ENCODE results near the gene SDK1. TPM values are rescaled to one million over a fixed set of nuclear protein-coding genes. Genes with fewer than 3 reads are reported as not detected.

SDK1 gene
- total and polyA plus RNA-seq, 11 donors: 2.2 to 5.8 (median 3.4) TPM

DNA sequence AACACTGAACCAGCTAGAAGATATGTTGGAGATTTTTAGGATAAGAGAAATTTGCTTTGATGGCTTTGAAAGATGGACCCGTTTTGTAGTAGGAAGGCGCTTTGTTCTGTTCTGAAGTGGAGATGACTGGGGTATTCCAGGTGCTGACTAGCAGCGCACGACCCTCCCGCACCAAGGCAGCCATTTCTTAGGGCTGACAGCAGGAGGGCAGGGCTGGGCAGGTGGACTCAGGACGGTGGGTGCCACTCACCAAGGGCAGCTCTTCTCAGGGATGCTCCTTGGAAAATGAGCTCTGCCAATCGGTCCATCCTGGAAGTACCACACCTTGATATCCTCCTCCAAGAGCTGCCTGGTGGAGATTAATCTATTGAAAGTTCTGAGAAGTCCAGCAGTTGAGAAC is 917.4 kb downstream of the SDK1 start:
- no peaks in the 10 kb centered on the region for H3K36me3 ChIP-seq
- no peaks in the 10 kb centered on the region for H3K27me3 ChIP-seq
- DNase-seq (no peak), ATAC-seq (no peak)
- WGBS, 4 donors: 78 to 95% (median 93%) methylated on average over 7 of the region's 7 CpGs
- TF ChIP-seq, protein P1, sequence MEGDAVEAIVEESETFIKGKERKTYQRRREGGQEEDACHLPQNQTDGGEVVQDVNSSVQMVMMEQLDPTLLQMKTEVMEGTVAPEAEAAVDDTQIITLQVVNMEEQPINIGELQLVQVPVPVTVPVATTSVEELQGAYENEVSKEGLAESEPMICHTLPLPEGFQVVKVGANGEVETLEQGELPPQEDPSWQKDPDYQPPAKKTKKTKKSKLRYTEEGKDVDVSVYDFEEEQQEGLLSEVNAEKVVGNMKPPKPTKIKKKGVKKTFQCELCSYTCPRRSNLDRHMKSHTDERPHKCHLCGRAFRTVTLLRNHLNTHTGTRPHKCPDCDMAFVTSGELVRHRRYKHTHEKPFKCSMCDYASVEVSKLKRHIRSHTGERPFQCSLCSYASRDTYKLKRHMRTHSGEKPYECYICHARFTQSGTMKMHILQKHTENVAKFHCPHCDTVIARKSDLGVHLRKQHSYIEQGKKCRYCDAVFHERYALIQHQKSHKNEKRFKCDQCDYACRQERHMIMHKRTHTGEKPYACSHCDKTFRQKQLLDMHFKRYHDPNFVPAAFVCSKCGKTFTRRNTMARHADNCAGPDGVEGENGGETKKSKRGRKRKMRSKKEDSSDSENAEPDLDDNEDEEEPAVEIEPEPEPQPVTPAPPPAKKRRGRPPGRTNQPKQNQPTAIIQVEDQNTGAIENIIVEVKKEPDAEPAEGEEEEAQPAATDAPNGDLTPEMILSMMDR (IDR thresholded peaks at IDR 0.05): no peak
- no peak for TF ChIP-seq POLR2A (IDR thresholded peaks at IDR 0.05)
- H3K4me1 ChIP-seq: no peaks in the 10 kb centered on the region
- no peaks in the 10 kb centered on the region for H3K9me3 ChIP-seq
- no peak overlapping the region for H3K4me3 ChIP-seq
- intact Hi-C loops (cut with DNase I): no loop called here
- H3K27ac ChIP-seq: no peak overlapping the region

DNA sequence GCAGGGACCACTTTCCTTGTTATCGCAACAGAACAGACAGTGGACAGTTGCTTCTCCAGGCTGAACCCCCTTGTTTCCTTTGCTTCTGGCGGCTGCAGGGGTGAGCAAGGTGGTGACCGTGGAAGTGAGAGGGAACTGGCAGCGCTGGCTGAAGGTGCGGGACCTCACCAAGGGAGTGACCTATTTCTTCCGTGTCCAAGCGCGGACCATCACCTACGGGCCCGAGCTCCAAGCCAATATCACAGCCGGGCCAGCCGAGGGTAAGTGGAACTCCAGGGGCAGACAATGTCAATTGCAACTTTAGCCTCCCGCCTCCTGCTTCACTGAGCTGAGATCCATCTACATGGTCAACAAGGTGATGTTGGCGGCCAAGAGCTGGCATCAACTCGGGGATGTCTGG is 919.0 kb downstream of the SDK1 start:
- Histone ChIP-seq H3K27me3 (no peaks in the 10 kb centered on the region), H3K36me3 (no peaks in the 10 kb centered on the region), H3K4me3 (no peak overlapping the region), H3K27ac (no peak overlapping the region), H3K4me1 (no peaks in the 10 kb centered on the region), H3K9me3 (no peaks in the 10 kb centered on the region)
- ATAC-seq: no peak
- peak in 1 of 5 donors; percentile 11 for DNase-seq
- TF ChIP-seq, protein P1 (IDR thresholded peaks at IDR 0.05): no peak
- 90 to 96% (median 92%) methylated on average over 13 to 15 of the region's 15 CpGs for WGBS, 4 donors
- intact Hi-C loops (cut with DNase I): no loop called here

DNA sequence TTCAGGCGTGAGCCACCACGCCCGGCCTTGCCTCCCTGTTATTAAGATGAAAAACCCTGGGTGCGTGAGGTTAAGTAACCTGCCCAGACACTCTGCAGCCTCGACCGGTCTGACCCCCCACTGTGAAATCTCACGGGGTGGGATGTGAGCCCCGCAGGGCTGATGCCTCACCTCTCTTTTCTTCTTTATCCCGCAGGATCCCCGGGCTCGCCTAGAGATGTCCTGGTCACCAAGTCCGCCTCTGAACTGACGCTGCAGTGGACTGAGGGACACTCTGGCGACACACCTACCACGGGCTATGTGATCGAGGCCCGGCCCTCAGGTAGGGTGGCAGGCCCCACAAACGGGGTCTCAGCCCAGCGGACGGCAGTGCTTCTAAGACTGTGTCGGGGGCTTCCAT is 920.0 kb downstream of the SDK1 start:
- no peak for TF ChIP-seq POLR2A (IDR thresholded peaks at IDR 0.05)
- TF ChIP-seq, protein P1 (IDR thresholded peaks at IDR 0.05): no peak
- Histone ChIP-seq H3K27me3 (no peaks in the 10 kb centered on the region), H3K4me3 (no peak overlapping the region), H3K9me3 (no peaks in the 10 kb centered on the region), H3K36me3 (no peaks in the 10 kb centered on the region), H3K27ac (no peak overlapping the region), H3K4me1 (no peaks in the 10 kb centered on the region)
- no peak for ATAC-seq
- DNase-seq: peak in 1 of 5 donors; percentile 8
- intact Hi-C loops (cut with DNase I): no loop called here
- WGBS, 4 donors: 87 to 91% (median 90%) methylated on average over 20 to 21 of the region's 21 CpGs

DNA sequence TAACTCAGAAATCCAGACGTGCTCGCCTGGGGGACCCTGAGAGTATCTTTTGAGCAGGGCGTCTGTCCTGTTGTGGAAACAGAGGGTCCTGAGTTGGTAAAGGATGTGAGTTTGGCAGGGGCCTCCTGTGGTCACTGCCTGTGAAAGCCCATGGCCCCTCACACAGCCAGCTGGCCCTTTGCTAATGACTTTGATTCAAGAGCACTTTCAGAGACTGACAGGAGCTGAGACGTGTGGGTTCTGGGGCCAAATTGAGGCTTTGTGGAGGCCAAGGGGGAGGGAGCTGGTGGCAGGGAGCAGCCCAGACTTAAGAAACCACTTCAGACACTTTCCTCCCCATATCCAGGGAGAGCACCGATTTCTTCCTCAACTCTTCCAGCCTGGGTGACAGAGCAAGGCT is 921.6 kb downstream of the SDK1 start:
- 83 to 86% (median 84%) methylated on average over 5 of the region's 5 CpGs for WGBS, 4 donors
- Histone ChIP-seq H3K9me3 (no peaks in the 10 kb centered on the region), H3K27ac (no peak overlapping the region), H3K4me1 (no peaks in the 10 kb centered on the region), H3K27me3 (no peaks in the 10 kb centered on the region), H3K4me3 (no peak overlapping the region), H3K36me3 (no peaks in the 10 kb centered on the region)
- no peak for ATAC-seq
- DNase-seq: peak in 1 of 5 donors; percentile 5
- intact Hi-C loops (cut with DNase I): no loop called here
- TF ChIP-seq, protein P1 (IDR thresholded peaks at IDR 0.05): no peak
- no peak for TF ChIP-seq POLR2A (IDR thresholded peaks at IDR 0.05)
